BE2C (cell line): ENCODE measurements around the gene PLEKHA8.

ENCODE experiments used
- DNase-seq: peaks from one replicate; pipeline ENCODE4 v3.0.0-alpha.2; 2020
- H3K27me3 ChIP-seq: fragments of 250-450 bp; sonication (Bioruptor Pico); 2 replicates; pipeline ENCODE4 v1.5.1; 2020; ENCODE audit warnings: mild to moderate bottlenecking
- H3K36me3 ChIP-seq: fragments of 250-450 bp; sonication (Bioruptor Pico); 2 replicates; pipeline ENCODE4 v1.5.1; 2020; ENCODE audit warnings: mild to moderate bottlenecking
- H3K4me1 ChIP-seq: fragments of 250-450 bp; sonication (Bioruptor Pico); 2 replicates; pipeline ENCODE4 v1.5.1; 2020
- H3K4me3 ChIP-seq: 2 replicates; pipeline ENCODE4 v1.5.1; 2011; ENCODE audit warnings: low read depth, low read length
- H3K9me3 ChIP-seq: fragments of 250-450 bp; sonication (Bioruptor Pico); 2 replicates; pipeline ENCODE4 v1.5.1; 2020
- CTCF ChIP-seq: IDR thresholded peaks from 2 replicates; pipeline ENCODE4 v1.5.1; 2012; ENCODE audit warnings: mild to moderate bottlenecking, low read depth, low read length

The PLEKHA8 gene

GRCh38 chr7:30177965-30178364 lies 149.8 kb downstream of the PLEKHA8 start:
- Histone ChIP-seq H3K4me3 (no peak overlapping the region), H3K4me1 (peaks cover 7% of the 10 kb centered on the region), H3K9me3 (no peaks in the 10 kb centered on the region), H3K36me3 (no peaks in the 10 kb centered on the region), H3K27me3 (no peaks in the 10 kb centered on the region)
- TF ChIP-seq CTCF, result no peak
- DNase-seq, result no peak

GRCh38 chr7:30178748-30179436 lies 150.7 kb downstream of the PLEKHA8 start:
- no peak for DNase-seq
- Histone ChIP-seq H3K27me3 (no peaks in the 10 kb centered on the region), H3K9me3 (no peaks in the 10 kb centered on the region), H3K4me1 (no peaks in the 10 kb centered on the region; the same call in 1 of the 2 replicates), H3K4me3 (no peak overlapping the region), H3K36me3 (no peaks in the 10 kb centered on the region)
- no peak for TF ChIP-seq CTCF
